GM12878 (cell line): ENCODE data around the gene GPER1. TPM values are rescaled to one million over a fixed set of nuclear protein-coding genes. Genes with fewer than 3 reads are reported as not detected.

Source experiments
- ATAC-seq: fragments of 200-7000 bp; cut with Tn5 transposase; 3 replicates; pipeline ENCODE4 v1.9.1; 2020; ENCODE audit warnings: mild to moderate bottlenecking, moderate library complexity
- BruUV-seq: library from RNA; stranded (reverse); fragments of 400-500 nt; replicated peaks from 2 replicates; lab custom pipeline; 2021; lab: Mats Ljungman, UMichigan
- CTCF ChIA-PET: fragments of 300-600 bp; sonication (Branson Sonifier 250); formaldehyde crosslinking; extraction: SDS; loops from one replicate; lab custom pipeline; 2021; ENCODE audit warnings: inconsistent platforms; lab: Yijun Ruan, JAX
- POLR2A ChIA-PET: fragments of 350-600 bp; formaldehyde crosslinking; extraction: SDS; loops from one replicate; lab custom pipeline; 2021; ENCODE audit warnings: inconsistent platforms; lab: Charles Lee
- RAD21 ChIA-PET: fragments of 300-600 bp; sonication (Branson Sonifier 250); formaldehyde crosslinking; loops from one replicate; lab custom pipeline; 2023; ENCODE audit warnings: antibody characterized with exemption; ENCODE audit not compliant: unreplicated experiment; lab: Charles Lee
- SMC1A ChIA-PET: fragments of 300-600 bp; sonication (Branson Sonifier 250); formaldehyde crosslinking; loops from one replicate; lab custom pipeline; 2023; ENCODE audit not compliant: unreplicated experiment, uncharacterized antibody; lab: Charles Lee
- DNase-seq: peaks from one replicate; pipeline ENCODE4 v3.0.0-alpha.2; 2011; ENCODE audit warnings: low read depth, low spot score
- FAIRE-seq: peaks from 3 replicates; lab custom pipeline; 2011; peaks lifted over from hg19 to GRCh38; lab: Jason Lieb, UNC
- H2AFZ ChIP-seq: 2 replicates; pipeline ENCODE4 v1.6.0; 2011; ENCODE audit warnings: low read depth, low read length, control low read depth; ENCODE audit not compliant: control insufficient read depth
- H3K27ac ChIP-seq: 2 replicates; pipeline ENCODE4 v1.5.1; 2011; ENCODE audit warnings: control low read depth; ENCODE audit not compliant: control insufficient read depth, insufficient read depth
- H3K27me3 ChIP-seq, 2 experiments: replicated peaks in 1 of 2; 2 replicates each; pipeline versions ENCODE4 v1.6.0 to v1.6.1; 2011; ENCODE audit warnings: low read length in 1 of 2; ENCODE audit not compliant: control insufficient read depth in 2 of 2, insufficient read depth in 2 of 2
- H3K36me3 ChIP-seq, 2 experiments: 2 replicates each; pipeline ENCODE4 v1.5.1; 2011; ENCODE audit warnings: low read length in 1 of 2; ENCODE audit not compliant: control insufficient read depth in 2 of 2, insufficient read depth in 2 of 2
- H3K4me1 ChIP-seq: 2 replicates; pipeline ENCODE4 v1.6.1; 2011; ENCODE audit warnings: mild to moderate bottlenecking, low read length, moderate library complexity, mixed read lengths; ENCODE audit not compliant: control insufficient read depth, insufficient read depth
- H3K4me2 ChIP-seq: 2 replicates; pipeline ENCODE4 v1.6.0; 2011; ENCODE audit warnings: control low read depth; ENCODE audit not compliant: control insufficient read depth, insufficient read depth
- H3K4me3 ChIP-seq: fragments of 200-600 bp; sonication (generic); 2 replicates; pipeline ENCODE4 v1.5.1; 2016
- H3K79me2 ChIP-seq: 2 replicates; pipeline ENCODE4 v1.6.0; 2011; ENCODE audit warnings: low read length; ENCODE audit not compliant: control insufficient read depth, insufficient read depth
- H3K9ac ChIP-seq: 2 replicates; pipeline ENCODE4 v1.8.0; 2011; ENCODE audit warnings: low read length, control low read depth, mixed read lengths; ENCODE audit not compliant: control insufficient read depth, insufficient read depth
- H3K9me3 ChIP-seq: replicated peaks from 3 replicates; pipeline ENCODE4 v1.5.1; 2011; ENCODE audit warnings: mild to moderate bottlenecking, low read length; ENCODE audit not compliant: control insufficient read depth, insufficient read depth
- H4K20me1 ChIP-seq: 2 replicates; pipeline ENCODE4 v1.6.0; 2011; ENCODE audit not compliant: control insufficient read depth, insufficient read depth
- CHD1 ChIP-seq: IDR thresholded peaks from 2 replicates; pipeline ENCODE4 v1.6.1; 2012; ENCODE audit warnings: low read depth, low read length, improper control_type of control experiment
- CHD2 ChIP-seq: IDR thresholded peaks from 2 replicates; pipeline ENCODE4 v1.6.1; 2011; ENCODE audit warnings: low read depth, low read length, improper control_type of control experiment, borderline replicate concordance
- HDAC2 ChIP-seq: fragments of 200-600 bp; sonication (generic); IDR thresholded peaks from 2 replicates; pipeline ENCODE4 v1.6.1; 2017
- HDAC6 ChIP-seq: fragments of 200-600 bp; sonication (generic); IDR thresholded peaks from one replicate; pipeline ENCODE4 v1.8.0; 2017; ENCODE audit warnings: antibody characterized with exemption; ENCODE audit not compliant: unreplicated experiment
- MTA3 ChIP-seq: IDR thresholded peaks from 2 replicates; pipeline ENCODE4 v1.6.1; 2012; ENCODE audit warnings: low read length, inconsistent platforms, borderline replicate concordance
- MYB ChIP-seq: fragments of 150-350 bp; IDR thresholded peaks from 2 replicates; pipeline ENCODE4 v1.6.1; 2014; ENCODE audit warnings: mild to moderate bottlenecking, low read depth, low read length, borderline replicate concordance
- NFIC ChIP-seq: IDR thresholded peaks from 2 replicates; pipeline ENCODE4 v1.6.1; 2012; ENCODE audit warnings: low read depth, mild to moderate bottlenecking, inconsistent platforms, low read length, moderate library complexity
- NFYB ChIP-seq: IDR thresholded peaks from 2 replicates; pipeline ENCODE4 v1.6.1; 2011; ENCODE audit warnings: low read depth, mild to moderate bottlenecking, low read length, improper control_type of control experiment, moderate library complexity; ENCODE audit not compliant: insufficient read depth
- NR2F1 ChIP-seq: fragments of 450-650 bp; conservative IDR thresholded peaks from 2 replicates; pipeline ENCODE4 v1.6.1; 2017; ENCODE audit warnings: mild to moderate bottlenecking
- PAX8 ChIP-seq: fragments of 450-650 bp; IDR thresholded peaks from 2 replicates; pipeline ENCODE4 v1.6.1; 2017; ENCODE audit warnings: mild to moderate bottlenecking, moderate library complexity
- RAD51 ChIP-seq: fragments of 450-650 bp; IDR thresholded peaks from 2 replicates; pipeline ENCODE4 v1.6.1; 2016; ENCODE audit warnings: moderate library complexity, mild to moderate bottlenecking, inconsistent platforms
- RCOR1 ChIP-seq: conservative IDR thresholded peaks from 2 replicates; pipeline ENCODE4 v1.6.1; 2012; ENCODE audit warnings: low read depth, low read length, improper control_type of control experiment
- SMC3 ChIP-seq: IDR thresholded peaks from 2 replicates; pipeline ENCODE4 v1.6.1; 2011; ENCODE audit warnings: low read length, improper control_type of control experiment, borderline replicate concordance
- STAT3 ChIP-seq: IDR thresholded peaks from 2 replicates; pipeline ENCODE4 v1.6.1; 2011; ENCODE audit warnings: low read depth, low read length, improper control_type of control experiment
- USF1 ChIP-seq: IDR thresholded peaks from 2 replicates; pipeline ENCODE4 v1.6.1; 2011; ENCODE audit warnings: borderline replicate concordance, low read depth, mild to moderate bottlenecking, moderate library complexity, mixed read lengths, low read length; ENCODE audit not compliant: insufficient read depth; ENCODE audit errors: extremely low read length
- WGBS: methylation state at CpG from one replicate; pipeline ENCODE4 v1.1.6; 2016; ENCODE audit warnings: low lambda C conversion rate; ENCODE audit not compliant: insufficient replicate concordance, insufficient coverage; ENCODE audit errors: missing lambda C conversion rate; 5-methylcytosine and 5-hydroxymethylcytosine counted together
- in situ Hi-C: fragments of 300-500 bp; cut with MboI; formaldehyde crosslinking; loops from 9 replicates; pipeline ENCODE4 v1.14.3; 2018; ENCODE audit warnings: mixed read lengths
- intact Hi-C: fragments of 100-400 bp; cut with micrococcal nuclease; formaldehyde crosslinking; loops from one replicate; pipeline ENCODE4 v1.14.2; 2022; ENCODE audit not compliant: unreplicated experiment
- polyA plus RNA-seq, 11 experiments: library from polyadenylated mRNA; depleted of rRNA in 4 of 11; unstranded in 6 of 11; stranded (reverse) in 5 of 11; fragments of >200 nt; fragmentation: Nextera tagmentation in 4 of 11; fragmentation: Illumina TruSeq in 1 of 11; extraction: Ambion mirVana in 4 of 11; extraction: Trizol in 1 of 11; gene quantifications; 1 replicate in 1 of 11; 2 replicates in 10 of 11; pipeline versions ENCODE4 v1.2.1 to v1.2.3, GENCODE V29; 2011 to 2016; ENCODE audit warnings: inconsistent platforms in 2 of 11, missing spikeins in 2 of 11, low read depth in 1 of 11
- total RNA-seq, 4 experiments: library from RNA; depleted of rRNA in 3 of 4; stranded (reverse); fragments of >200 nt in 3 of 4; fragmentation: Illumina TruSeq in 1 of 4; extraction: Trizol in 1 of 4; gene quantifications; 2 replicates each; pipeline versions ENCODE4 v1.2.1 to v1.2.3, GENCODE V29; 2013 to 2021
- TF ChIP-seq, protein P1 (sequence below): fragments of 150-350 bp; IDR thresholded peaks from 2 replicates; pipeline ENCODE4 v1.6.1; 2016; ENCODE audit warnings: low read depth, low read length
- TF ChIP-seq, protein P2 (sequence below): fragments of 450-650 bp; IDR thresholded peaks from 2 replicates; pipeline ENCODE4 v1.6.1; 2016; ENCODE audit warnings: mild to moderate bottlenecking

Gene GPER1
- total and polyA plus RNA-seq, 10 of the 15 experiments (the other 5 are each of a cell fraction or from before 2014, with no cell fraction given) = 0.03 to 6.5 (median 2.6) TPM

DNA sequence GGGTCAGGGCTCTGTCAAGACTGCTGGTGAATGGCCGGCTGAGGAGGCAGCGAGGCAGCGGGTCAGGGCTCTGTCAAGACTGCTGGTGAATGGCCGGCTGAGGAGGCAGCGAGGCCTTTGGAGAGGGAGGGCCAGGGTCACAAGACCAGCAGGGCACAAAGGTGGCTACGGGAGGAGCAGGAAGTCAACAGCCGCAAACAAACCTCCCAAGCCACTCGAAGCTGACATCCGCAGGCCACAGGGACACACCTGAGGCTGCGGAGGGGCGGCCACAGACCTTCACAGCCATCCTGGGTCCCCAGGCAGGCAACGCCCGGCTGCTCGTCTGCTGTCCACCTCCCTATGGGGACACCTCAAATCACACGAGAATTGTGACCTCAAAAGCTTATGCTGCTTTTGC, 8.9 kb upstream of the GPER1 start:
- in situ Hi-C loops (no loop called here), intact Hi-C loops (no loop called here)
- TF ChIP-seq NR2F1 = no peak
- no peak for TF ChIP-seq CHD1
- TF ChIP-seq STAT3 = no peak
- no peak for TF ChIP-seq MYB
- no peak for TF ChIP-seq PAX8
- TF ChIP-seq HDAC6 = no peak
- no peak for TF ChIP-seq USF1
- TF ChIP-seq NFYB = no peak
- TF ChIP-seq, protein P1, sequence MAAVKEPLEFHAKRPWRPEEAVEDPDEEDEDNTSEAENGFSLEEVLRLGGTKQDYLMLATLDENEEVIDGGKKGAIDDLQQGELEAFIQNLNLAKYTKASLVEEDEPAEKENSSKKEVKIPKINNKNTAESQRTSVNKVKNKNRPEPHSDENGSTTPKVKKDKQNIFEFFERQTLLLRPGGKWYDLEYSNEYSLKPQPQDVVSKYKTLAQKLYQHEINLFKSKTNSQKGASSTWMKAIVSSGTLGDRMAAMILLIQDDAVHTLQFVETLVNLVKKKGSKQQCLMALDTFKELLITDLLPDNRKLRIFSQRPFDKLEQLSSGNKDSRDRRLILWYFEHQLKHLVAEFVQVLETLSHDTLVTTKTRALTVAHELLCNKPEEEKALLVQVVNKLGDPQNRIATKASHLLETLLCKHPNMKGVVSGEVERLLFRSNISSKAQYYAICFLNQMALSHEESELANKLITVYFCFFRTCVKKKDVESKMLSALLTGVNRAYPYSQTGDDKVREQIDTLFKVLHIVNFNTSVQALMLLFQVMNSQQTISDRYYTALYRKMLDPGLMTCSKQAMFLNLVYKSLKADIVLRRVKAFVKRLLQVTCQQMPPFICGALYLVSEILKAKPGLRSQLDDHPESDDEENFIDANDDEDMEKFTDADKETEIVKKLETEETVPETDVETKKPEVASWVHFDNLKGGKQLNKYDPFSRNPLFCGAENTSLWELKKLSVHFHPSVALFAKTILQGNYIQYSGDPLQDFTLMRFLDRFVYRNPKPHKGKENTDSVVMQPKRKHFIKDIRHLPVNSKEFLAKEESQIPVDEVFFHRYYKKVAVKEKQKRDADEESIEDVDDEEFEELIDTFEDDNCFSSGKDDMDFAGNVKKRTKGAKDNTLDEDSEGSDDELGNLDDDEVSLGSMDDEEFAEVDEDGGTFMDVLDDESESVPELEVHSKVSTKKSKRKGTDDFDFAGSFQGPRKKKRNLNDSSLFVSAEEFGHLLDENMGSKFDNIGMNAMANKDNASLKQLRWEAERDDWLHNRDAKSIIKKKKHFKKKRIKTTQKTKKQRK = no peak
- TF ChIP-seq RAD51 = no peak
- TF ChIP-seq HDAC2 = no peak
- no peak for TF ChIP-seq SMC3
- TF ChIP-seq RCOR1 = no peak
- no peak for TF ChIP-seq CHD2
- no peak for TF ChIP-seq NFIC
- TF ChIP-seq, protein P2, sequence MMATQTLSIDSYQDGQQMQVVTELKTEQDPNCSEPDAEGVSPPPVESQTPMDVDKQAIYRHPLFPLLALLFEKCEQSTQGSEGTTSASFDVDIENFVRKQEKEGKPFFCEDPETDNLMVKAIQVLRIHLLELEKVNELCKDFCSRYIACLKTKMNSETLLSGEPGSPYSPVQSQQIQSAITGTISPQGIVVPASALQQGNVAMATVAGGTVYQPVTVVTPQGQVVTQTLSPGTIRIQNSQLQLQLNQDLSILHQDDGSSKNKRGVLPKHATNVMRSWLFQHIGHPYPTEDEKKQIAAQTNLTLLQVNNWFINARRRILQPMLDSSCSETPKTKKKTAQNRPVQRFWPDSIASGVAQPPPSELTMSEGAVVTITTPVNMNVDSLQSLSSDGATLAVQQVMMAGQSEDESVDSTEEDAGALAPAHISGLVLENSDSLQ = no peak
- no peak for TF ChIP-seq MTA3
- Histone ChIP-seq H3K36me3 (peaks cover 0 to 2% of the 10 kb centered on the region in 2 experiments; a peak in 2 of 4 replicates), H3K27me3 (no peaks in the 10 kb centered on the region), H2AFZ (no peak overlapping the region), H3K9ac (no peak overlapping the region), H3K27ac (no peak overlapping the region), H3K4me2 (no peak overlapping the region), H3K4me1 (no peaks in the 10 kb centered on the region), H4K20me1 (no peaks in the 10 kb centered on the region), H3K4me3 (no peak overlapping the region), H3K79me2 (no peaks in the 10 kb centered on the region), H3K9me3 (no peaks in the 10 kb centered on the region)
- FAIRE-seq (no peak), ATAC-seq (no peak), DNase-seq (no peak)
- 92% methylated on average over 15 of the region's 15 CpGs for WGBS
- CTCF ChIA-PET = interaction anchor here (1.1 kb wide), 1 partner anchor 13 kb away, joined by 4 read pairs; no protein-coding TSS in a partner anchor
- POLR2A ChIA-PET = no interaction called here
- SMC1A ChIA-PET = no interaction called here
- no TSS peak for BruUV-seq
- RAD21 ChIA-PET = interaction anchor here (0.6 kb wide), 1 partner anchor 94 kb away, joined by 3 read pairs; no protein-coding TSS in a partner anchor
